C4-2B (cell line): Measurements from ENCODE around the gene RPL27.

Experiments
- CTCF ChIP-seq: fragments of 450-650 bp; conservative IDR thresholded peaks from 2 replicates; pipeline ENCODE4 v1.5.1; 2017; ENCODE audit warnings: mild to moderate bottlenecking
- ZFX ChIP-seq: fragments of 450-650 bp; IDR thresholded peaks from 2 replicates; pipeline ENCODE4 v1.6.1; 2017

- TF ChIP-seq CTCF (no peak), ZFX (no peak)
Observed at GRCh38 chr17:43013296-43013695, 15.1 kb downstream of the RPL27 start.
